AG04449 (cell line): ENCODE measurements around the gene SPNS2.

Source experiments
- CTCF ChIA-PET: fragments of 350-600 bp; formaldehyde crosslinking; extraction: SDS; loops from one replicate; lab custom pipeline; 2021; ENCODE audit warnings: antibody characterized with exemption; lab: Yijun Ruan, JAX
- POLR2A ChIA-PET: fragments of 400-600, 350-600 bp; formaldehyde crosslinking; extraction: SDS; loops from one replicate; lab custom pipeline; 2020; ENCODE audit warnings: antibody characterized with exemption, inconsistent platforms; lab: Yijun Ruan, JAX
- DNase-seq: peaks from one replicate; pipeline ENCODE4 v3.0.0-alpha.2; 2010; ENCODE audit warnings: low read depth, low spot score
- H3K4me3 ChIP-seq: 2 replicates; pipeline ENCODE4 v1.5.1; 2011; ENCODE audit warnings: low read depth, mild to moderate bottlenecking, control low read depth, low read length
- CTCF ChIP-seq: IDR thresholded peaks from one replicate; pipeline ENCODE4 v1.5.1; 2011; ENCODE audit warnings: mild to moderate bottlenecking, moderate library complexity, low read length, control low read depth, inconsistent platforms; ENCODE audit not compliant: insufficient read depth; ENCODE audit errors: missing control alignments

SPNS2 gene

GRCh38 chr17:4485676-4486646, 12.7 kb upstream of the SPNS2 start:
- CTCF ChIA-PET = no interaction called here
- no peak for TF ChIP-seq CTCF
- no peak for DNase-seq
- no peak overlapping the region for H3K4me3 ChIP-seq
- POLR2A ChIA-PET = no interaction called here

- TF ChIP-seq CTCF = no peak
- ChIA-PET POLR2A (no interaction called here), CTCF (no interaction called here)
- no peak for DNase-seq
- no peak overlapping the region for H3K4me3 ChIP-seq
Measured at GRCh38 chr17:4487296-4487695, 11.4 kb upstream of the SPNS2 start.

GRCh38 chr17:4487820-4488716, 10.6 kb upstream of the SPNS2 start:
- ChIA-PET CTCF (no interaction called here), POLR2A (no interaction called here)
- no peak for DNase-seq
- no peak overlapping the region for H3K4me3 ChIP-seq
- no peak for TF ChIP-seq CTCF

GRCh38 chr17:4488989-4489595, 9.6 kb upstream of the SPNS2 start:
- ChIA-PET CTCF (no interaction called here), POLR2A (no interaction called here)
- TF ChIP-seq CTCF = no peak
- DNase-seq = no peak
- H3K4me3 ChIP-seq = no peak overlapping the region

- DNase-seq = no peak
- TF ChIP-seq CTCF = no peak
- no peak overlapping the region for H3K4me3 ChIP-seq
- POLR2A ChIA-PET = no interaction called here
- CTCF ChIA-PET = no interaction called here
Measured at GRCh38 chr17:4490109-4490591, 8.5 kb upstream of the SPNS2 start.
